COLO668 (cell line): ENCODE data around the gene PPP1R13B.

Source experiments
- DNase-seq: peaks from one replicate; lab custom pipeline; 2025; ENCODE audit not compliant: unreplicated experiment; lab: John Stamatoyannopoulos, UW

Gene PPP1R13B

DNA sequence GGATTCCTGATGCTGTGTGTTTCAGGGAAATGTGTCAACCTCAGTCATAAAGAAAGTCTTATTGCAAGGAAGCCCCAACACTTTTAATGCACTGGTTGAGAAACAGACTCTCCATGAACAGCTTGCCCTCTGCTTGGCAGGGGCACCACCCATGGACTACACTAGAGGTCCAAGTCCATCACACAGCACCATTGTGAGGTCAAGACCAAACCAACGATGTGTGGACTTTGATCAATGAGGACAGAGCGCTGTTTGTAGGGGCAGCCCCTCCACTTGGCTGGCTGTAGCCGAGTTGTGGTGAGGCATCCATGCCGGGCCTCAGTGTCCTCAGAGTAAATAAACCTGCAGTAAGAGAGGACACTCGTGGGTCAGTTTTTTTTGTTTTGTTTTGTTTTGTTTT is 102.0 kb downstream of the PPP1R13B start:
- no peak for DNase-seq

DNA sequence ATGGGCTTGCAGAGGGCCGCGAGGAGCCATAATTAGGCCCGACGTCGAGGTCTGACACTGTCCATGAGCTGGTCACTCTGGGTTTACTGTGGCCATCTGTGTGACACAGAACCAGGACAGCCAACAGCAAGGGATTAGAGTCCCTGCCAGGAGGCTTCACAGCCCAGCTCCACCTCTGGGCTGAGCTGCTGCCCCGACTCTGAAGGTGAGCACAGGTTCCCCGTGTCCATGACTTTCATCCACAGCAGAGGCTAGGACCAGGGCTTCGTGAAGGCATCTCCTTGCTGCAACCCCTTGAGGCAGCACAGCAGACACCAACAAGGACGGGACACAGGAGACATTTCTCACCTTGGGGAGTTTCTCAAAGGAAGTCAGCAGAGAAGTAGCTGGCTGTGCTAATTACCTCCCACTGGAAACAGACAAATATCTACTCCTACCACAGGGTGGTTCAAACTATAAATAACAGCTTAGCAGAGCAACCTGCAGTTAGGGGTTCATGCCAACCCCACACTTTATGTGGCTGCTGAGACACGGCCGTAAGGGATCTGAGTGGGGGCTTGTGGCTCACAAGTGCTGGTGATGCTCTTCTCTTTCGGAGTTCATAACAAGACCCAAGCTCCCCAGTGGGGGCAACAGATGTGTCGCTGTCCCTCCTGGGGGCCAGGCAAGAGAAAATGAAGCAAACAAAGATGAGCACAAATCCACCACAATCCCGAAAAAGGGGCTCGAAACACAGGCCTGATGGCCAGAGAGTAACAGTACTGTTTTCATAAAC is 102.6 kb downstream of the PPP1R13B start:
- no peak for DNase-seq

DNA sequence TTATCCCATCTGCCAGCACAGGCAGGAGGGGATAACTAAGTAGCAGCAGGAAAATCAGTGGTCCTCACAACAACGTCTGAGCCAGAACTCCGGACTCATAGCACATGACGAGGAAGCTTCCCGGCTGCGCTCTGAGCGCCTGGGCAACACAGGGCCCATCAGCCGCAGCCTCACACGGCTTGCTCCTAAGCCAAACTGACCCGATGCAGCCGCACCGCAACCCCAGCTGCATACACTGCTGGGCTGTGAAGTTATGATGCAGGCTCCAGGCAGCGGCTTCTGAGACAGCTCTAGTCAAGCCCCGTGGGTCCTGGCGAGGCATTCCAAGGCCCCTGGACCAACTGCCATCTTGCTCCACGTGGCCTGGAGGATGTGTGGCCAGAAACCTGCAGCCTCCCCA is 103.7 kb downstream of the PPP1R13B start:
- no peak for DNase-seq

DNA sequence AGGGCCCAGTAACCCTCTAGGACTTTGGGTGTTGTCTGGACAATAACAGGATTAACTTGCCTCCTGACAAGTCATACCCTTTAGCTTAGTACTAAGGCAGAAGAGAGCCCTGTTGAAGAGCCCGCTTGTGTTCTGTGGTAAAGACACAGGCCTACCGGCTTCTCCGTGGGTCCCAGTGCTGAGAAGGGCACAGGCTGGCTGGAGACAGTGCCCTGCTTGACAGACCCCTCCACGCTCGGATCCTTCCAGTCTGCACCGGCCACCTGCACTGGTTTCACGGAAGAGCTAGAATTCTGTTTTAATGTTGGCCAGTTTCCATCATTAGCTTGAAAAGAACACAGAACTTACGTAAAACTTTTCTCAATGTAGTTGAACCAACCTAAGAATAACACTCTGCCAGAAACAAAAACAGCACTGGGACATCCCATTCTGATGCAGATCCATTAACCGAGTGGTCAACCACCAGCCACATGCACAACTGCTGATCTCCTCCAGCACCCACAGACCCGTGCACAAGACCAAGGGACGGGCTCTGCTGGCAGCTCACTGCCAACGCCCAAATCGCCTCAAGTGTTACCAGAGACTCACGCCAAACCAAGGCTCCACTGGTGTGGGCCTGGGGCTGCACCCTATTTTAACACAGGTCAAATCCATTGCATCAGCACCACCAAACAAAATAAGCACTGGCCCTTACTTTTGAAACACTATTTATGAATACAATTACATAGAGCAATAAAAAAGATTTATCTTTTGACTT is 104.7 kb downstream of the PPP1R13B start:
- DNase-seq = no peak

DNA sequence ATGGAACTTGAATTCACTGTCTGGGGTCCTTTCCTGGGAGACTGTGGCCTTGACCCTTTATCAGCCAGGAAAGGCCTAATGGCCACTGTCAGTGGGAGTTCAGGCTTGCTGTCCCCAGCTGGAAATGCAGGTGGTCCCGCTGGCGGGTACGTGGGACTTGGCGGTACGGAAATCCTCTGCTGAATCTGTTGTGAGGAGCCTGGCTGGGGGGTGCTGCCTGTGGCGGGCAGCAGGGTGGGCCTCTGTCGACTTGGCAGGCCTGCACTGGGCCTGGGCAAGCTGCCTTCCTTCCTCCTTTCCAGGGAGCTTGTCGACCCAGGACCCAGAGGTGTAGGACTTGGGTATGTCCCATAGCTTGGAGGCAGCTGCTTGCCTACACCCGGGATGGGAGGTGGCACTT is 105.5 kb downstream of the PPP1R13B start:
- no peak for DNase-seq

DNA sequence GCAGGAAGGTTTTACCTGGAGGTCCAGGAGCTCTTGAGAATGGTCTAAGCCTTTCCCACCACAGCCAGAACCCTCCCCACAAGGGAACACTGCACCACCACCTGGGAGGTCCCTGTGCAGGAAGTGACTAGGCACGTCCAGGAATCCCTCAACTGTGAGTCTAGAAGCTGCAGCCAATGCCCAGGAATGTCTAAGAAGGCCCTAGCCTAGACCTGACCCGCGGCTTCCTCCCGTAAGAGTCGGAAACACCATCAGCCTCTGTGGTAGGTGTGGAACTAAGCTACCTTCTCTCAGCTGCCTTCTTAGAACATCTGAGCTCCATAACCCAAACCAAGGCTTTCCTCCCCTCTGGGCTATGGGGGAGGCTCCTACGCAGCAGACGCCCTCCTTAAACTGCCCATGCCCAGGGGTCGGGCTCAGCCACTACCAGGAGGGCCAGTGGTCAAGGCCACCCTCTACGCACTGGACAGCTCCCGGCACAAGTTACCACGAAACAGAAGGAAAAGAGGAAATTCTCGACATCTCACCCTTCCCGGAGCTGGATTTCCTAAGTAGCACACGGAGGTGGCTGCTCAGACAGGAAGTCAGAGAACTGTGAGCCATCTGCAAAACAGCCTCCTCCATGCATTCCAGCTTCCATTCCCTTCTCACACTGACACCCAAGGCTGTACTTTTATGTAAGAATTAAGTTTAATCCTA is 106.2 kb downstream of the PPP1R13B start:
- DNase-seq = no peak

DNA sequence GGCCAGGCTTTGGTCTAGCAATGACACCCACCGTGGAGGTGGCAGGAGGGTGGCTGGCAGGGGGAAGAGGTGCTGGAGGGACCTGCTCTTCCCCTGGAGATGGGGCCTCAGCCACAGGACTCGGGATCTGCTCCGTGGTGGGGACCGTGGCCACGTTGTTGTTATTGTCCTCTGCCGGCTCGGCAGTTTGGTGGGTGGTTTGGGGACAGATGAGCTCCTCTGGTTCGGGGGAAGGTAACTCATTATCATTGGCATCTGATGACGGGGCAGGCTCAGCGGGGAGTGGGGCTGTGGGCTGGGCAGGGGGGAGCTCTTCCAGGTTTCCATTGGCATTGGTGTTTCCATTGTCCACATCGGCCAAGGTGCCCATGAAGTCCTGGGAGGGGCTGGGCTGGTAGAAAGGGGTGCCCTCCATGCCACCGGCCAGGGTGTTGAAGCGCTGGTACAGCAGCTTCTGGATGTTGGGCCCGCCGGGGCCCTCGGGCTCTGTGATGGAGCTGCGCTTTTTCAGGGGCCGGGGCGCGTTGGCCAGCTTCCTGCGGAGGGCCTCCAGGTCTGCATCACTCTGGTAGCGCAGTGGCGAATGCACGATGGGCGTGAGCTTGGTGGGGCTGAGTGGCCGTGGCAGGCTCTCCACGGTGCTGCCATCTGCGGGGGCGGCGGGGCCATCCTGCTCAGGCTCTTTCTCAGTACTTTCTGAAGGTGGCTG is 107.4 kb downstream of the PPP1R13B start:
- DNase-seq = no peak

DNA sequence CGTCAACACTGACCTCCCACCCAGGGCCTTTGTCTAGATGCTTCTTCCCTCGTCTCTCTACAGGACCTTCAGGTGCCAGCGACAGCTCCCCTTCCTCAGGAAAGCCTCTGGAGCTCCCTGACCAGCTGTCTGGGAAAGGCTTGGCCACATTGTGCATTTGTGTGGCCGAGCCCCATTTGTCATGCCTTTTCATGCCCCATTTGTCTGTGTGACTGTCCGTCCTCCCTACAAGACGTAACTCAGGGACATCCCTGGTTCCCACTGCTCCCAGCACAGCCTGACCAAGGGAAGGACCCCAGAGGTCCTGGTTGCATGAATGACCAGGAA is 107.9 kb downstream of the PPP1R13B start:
- no peak for DNase-seq

DNA sequence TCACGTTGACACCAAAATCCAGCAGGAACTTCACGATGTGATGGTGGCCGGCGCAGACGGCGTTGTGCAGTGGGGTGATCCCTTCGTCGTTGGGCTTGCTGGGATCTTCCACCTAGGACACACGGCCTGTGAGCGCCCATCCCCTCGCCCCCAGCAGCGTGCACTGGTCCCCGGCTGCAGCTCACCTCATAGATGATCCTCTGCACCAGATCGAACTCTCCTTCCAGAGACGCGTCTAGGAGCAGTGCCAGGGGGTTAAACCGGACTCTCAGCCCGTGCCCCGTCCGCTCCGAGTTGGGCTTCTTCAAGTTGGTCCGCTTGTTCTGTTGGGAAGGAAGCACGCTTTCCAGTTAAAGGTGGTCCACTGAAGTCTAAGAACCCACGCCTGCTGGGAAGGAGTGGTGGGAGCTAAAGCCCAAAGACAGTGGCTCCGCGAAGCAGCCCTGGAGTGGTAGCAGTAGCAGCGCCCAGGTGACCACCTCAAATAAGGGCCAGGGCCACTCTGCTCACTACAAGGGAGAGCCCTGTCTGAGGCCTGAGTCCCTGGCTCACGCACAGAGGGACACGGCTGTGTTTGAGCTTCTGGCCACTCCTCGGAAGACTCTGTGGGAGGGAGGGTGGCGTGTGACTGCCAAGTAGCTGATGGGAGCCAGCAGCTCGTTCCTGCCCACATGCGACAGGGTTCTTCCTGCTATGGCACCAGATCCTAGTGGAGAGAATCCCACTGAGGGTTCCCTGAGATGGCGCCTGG is 108.5 kb downstream of the PPP1R13B start:
- DNase-seq = no peak

DNA sequence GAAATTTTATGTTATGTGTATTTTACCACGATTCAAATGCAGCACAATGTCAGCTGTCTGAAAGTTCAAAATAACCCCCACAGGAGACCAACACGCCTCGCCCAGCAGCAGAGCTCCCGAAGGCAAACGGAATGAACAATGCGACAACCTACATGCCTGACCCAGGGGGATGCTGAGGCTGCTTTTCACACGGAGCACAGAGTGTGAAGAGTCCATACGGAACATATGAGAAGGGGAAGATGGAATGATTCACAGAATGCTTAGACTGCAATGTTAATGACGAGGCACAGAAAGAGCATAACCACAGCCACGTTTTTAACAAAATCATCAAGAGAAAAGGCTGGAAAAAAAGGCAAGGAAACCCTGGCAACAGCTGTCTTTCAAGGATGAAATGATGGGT is 109.2 kb downstream of the PPP1R13B start:
- DNase-seq = no peak

DNA sequence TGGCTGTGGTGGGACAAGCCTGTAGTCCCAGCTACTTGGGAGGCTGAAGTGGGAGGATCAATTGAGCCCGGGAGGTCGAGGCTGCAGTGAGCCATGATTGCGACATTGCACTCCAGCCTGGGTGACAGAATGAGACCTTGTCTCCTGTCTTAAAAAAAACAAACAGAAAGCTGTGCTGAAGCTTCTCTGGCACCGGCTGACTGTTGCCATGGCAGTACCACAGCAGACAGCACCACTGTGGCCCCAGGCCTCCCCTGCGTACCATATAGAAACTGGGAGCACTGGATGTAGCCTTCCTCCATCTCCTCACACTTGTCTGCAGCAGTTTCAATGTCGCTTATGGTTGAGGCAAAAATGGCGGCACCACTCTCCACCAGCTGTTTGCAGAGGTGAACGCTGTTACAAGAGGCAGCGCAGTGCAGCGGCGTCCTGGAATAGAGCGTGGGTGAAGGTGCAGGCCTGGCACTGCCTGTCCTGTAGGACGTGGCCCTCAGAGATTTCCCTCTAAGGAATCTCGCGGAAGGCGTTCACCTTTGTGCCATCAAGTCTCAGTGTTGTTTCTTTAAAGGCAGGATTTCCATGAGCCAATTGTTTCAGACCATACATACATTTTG is 109.8 kb downstream of the PPP1R13B start:
- no peak for DNase-seq

DNA sequence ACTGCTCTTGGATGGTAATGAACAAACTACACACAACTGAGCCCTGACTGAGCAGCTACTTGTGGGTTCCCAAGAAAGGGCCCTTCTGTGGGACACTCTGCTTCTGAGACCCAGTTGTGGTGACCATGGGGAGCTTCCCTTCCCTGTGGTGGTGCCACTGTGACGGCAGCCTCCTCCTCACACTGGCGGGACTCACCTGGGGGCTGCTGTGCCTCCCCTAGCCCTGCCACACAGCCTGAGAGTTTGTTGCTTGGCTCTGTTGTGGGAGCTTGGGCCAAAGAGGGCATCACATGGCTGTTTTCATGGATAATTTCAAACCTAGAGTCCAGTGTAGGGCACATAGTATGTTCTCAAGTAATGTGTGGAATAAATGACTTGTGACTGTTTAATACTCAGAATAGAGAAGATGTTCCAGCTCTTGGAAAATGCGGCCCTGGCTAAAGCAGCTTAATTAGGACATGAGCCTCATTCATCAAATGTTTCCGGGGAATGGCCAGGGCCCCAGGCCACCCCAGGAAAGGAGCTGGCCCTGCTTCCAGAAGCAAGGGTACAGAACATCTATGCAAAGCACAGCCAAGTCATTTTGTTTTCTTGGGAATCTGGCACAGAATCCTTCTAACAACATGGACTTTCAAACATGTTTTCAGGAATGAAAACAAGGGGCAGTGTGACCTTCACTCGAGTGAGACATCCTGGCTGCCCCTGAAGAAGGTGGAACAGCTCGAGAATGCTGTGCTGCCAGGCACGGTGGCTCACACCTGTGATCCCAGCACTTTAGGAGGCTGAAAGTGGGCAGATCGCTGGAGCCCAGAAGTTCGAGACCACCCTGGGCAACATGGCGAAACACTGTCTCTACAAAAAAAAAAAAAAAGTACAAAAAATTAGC is 110.6 kb downstream of the PPP1R13B start:
- no peak for DNase-seq

DNA sequence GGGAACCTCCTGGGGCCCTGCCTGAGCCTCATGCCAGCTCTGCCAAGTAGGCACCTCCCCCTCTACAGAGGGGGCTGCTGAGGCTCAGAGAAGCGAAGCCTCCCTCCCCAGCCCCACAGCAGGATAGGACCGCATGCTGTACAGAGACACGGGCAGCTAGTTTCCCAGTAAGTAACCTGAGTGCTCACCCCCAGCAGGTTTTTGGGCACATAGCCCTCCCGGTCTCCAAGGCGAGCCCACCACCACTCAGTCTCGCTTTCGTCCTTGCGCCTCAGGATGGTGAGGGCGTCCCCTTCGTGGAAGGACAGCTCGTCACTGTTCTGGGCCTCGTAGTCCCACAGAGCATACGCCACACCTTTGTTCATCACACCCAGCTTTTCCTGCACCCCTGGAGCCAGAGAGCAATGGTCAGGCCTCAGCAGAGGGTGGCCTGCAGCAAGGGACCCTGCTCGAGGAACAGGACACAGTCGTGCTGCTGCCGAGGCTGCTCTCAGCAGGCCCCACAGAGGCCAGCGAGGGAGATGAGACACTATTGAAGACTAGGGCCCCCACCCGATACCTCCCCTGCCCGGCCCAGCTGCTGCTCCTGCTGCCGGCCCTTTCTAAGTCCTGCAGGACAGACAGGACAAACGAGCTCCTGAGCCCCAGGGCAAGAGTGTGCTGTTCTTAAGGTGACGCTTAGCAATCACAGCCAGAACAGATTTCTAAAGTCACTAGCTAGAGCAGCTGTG is 111.4 kb downstream of the PPP1R13B start:
- DNase-seq = no peak

DNA sequence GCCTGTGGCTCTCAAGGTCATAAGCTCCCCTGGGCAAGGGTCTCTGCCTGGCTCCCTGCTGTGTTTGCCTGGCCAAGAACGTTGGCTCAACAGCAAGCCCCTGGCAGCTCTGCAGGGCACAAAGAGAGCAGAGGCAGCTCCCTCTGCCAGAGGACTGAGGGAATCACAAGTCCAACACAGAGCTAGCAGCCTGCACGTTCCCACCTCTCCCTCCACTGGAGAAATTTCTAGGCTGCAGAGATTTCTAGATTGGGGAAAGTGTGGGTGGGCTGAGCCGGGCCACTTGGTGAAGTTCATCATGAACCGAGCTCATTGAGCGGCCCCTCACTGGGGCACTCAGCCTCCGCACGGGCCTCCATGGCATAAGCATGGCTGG is 111.9 kb downstream of the PPP1R13B start:
- DNase-seq = no peak

DNA sequence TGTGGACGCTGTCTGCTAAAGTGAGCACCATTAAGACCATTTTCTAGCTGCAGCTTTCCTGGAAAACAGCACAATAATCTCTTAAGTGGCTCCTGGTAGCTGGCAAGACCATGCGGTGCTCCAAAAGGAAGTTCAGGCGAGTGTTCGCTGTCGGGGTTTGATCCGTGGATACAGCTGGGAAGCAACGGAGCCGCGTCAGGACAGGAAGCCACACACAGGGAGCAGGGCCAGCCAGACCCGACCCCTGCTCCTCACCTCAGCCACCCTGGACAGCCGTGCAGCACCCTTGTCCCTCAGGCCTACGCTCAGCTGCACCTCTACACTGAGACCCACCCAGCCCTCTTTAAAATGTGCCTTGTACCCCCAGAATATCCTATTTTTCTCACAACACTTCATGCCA is 112.4 kb downstream of the PPP1R13B start:
- DNase-seq = no peak

DNA sequence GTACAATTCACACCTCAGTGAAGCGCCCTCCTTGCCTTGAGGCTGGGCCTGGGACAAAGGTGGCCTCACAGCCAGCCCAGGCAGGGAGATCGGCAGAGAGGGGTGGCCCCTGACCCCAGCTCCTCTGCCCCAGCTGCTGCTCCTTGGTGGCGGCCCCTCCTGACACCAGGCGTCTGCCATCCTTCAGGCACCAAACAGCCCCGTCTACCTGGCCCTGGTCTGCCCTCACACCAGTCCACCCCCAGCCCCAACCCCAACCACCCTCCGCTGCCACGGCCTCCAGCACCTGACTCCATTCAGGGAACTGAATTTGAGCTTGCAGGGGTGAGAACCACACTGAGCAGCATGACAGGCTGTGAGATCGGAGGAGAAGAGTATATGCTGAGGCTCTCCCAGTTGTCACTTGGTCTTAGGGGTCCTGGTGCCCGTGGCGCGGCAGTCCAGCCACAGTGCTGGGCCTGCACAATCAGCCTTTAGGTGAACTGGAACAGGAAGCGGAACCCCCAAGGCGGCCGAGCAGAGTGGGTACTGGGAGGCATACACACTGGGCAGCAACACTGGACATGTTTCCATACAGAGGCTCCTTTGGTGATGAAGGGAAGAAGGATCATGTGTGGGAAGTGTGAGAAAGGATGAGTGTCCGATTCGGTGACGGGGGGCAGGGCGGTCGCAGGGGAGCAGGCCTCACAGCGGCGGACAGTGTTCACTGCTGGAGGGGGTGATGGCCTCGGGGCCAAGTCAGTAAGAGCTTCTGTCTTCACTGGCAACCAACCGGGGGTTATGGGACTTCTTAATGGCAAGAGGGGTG is 113.1 kb downstream of the PPP1R13B start:
- no peak for DNase-seq

DNA sequence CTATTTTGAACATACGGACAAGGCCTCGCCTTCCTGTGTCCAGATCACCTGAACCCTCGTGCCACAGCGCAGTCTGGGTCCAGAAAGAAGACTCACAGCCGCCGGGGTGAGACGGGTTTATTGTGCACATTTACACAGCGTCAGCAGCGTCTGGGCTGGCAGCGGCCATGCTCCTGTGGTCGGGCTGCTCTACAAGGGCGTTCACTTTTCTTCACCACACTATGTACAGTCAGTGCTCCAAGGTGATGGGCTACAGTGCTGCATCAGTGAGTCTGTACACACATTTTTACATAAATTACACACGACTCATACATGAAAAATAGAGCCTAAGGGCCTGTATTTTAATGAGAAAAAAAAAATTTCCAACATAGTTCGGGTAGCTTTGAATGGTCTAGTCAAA is 113.7 kb downstream of the PPP1R13B start:
- DNase-seq = no peak
